ENCODE results near the gene DDIAS.

- TF ChIP-seq CTCF (IDR thresholded peaks at IDR 0.05) (no peak), POLR2A (IDR thresholded peaks at IDR 0.05) (no peak)
These were observed 77.0 kb downstream of the DDIAS start for GRCh38 chr11:82978422-82979099.

All from sigmoid colon (tissue), 3 donors.